ENCODE data around the gene NANOS3.

DNA sequence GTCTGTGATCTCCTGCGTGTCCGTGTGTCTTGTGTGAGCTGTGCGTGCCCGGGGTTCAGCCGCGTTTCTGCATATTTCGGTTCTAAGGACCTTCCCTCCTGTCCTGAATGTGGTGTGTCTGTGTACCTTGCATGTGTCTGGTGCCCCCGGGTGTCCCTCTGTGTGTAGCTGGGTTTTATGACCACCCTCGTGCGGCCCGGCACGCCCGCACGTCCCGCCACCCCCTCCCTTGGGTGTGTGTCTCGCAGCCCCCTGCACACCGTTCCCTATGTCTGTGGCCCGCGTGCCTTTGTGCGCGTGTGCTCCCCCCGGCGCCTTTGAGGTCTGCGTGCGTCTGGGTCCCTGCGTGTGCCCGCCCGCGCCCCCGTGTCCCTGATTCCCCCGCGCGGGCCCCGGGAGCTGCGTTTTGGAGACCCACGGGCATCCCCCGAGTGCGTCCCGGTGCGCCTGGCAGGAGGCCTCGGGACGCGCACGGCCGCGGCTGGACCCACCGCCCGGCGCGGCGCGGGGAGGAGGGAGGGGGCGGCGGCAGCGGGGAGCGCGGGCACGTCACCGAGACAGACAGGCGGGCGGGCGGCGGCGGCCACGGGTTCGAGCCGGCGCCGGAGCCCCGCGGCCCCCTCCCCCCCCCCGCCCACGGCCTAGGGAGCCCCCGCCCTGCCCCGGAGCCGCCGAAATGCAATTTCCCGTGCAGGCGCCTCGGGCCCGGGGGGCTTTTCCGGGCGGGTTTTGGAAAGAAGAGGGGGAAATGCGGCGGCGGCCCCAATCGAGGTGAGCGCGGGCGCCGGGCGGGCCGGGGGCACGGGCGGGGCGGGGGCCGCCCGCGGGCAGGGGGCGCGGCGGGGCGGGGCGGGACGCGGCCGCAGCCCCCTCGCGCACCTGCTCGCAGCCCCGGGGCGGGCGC is 12.0 kb upstream of the NANOS3 start:
- TF ChIP-seq POLR2AphosphoS5 (IDR thresholded peaks at IDR 0.05; ENCODE audit: low read depth, low read length) (no peak), TAF1 (IDR thresholded peaks at IDR 0.05; ENCODE audit: borderline replicate concordance, insufficient read depth, low read length) (no peak), SIN3A (IDR thresholded peaks at IDR 0.05; ENCODE audit: borderline replicate concordance, insufficient read depth, low read length) (no peak), FOXP2 (optimal IDR thresholded peaks at IDR 0.05; ENCODE audit: borderline replicate concordance, extremely low read depth, extremely low read length, insufficient read depth) (no peak)
- TF ChIP-seq, protein P1, sequence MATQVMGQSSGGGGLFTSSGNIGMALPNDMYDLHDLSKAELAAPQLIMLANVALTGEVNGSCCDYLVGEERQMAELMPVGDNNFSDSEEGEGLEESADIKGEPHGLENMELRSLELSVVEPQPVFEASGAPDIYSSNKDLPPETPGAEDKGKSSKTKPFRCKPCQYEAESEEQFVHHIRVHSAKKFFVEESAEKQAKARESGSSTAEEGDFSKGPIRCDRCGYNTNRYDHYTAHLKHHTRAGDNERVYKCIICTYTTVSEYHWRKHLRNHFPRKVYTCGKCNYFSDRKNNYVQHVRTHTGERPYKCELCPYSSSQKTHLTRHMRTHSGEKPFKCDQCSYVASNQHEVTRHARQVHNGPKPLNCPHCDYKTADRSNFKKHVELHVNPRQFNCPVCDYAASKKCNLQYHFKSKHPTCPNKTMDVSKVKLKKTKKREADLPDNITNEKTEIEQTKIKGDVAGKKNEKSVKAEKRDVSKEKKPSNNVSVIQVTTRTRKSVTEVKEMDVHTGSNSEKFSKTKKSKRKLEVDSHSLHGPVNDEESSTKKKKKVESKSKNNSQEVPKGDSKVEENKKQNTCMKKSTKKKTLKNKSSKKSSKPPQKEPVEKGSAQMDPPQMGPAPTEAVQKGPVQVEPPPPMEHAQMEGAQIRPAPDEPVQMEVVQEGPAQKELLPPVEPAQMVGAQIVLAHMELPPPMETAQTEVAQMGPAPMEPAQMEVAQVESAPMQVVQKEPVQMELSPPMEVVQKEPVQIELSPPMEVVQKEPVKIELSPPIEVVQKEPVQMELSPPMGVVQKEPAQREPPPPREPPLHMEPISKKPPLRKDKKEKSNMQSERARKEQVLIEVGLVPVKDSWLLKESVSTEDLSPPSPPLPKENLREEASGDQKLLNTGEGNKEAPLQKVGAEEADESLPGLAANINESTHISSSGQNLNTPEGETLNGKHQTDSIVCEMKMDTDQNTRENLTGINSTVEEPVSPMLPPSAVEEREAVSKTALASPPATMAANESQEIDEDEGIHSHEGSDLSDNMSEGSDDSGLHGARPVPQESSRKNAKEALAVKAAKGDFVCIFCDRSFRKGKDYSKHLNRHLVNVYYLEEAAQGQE (IDR thresholded peaks at IDR 0.05; ENCODE audit: insufficient read depth in 1 of 2, low read depth in 2 of 2, low read length in 2 of 2) = no peak
